ENCODE measurements around the gene LRTM2. TPM values are rescaled to one million over a fixed set of nuclear protein-coding genes. Genes with fewer than 3 reads are reported as not detected.

The LRTM2 gene
- total RNA-seq, 2 donors from 2014 or later = not detected

GRCh38 chr12:1862973-1863372 lies 42.6 kb downstream of the LRTM2 start:
- no peaks in the 10 kb centered on the region for H3K4me1 ChIP-seq (replicated peaks)
- no peak for TF ChIP-seq POLR2A (IDR thresholded peaks at IDR 0.05)
- intact Hi-C loops (cut with DNase I) = no loop called here

GRCh38 chr12:1863823-1864222 lies 43.5 kb downstream of the LRTM2 start:
- WGBS = 81% methylated on average over 16 of the region's 16 CpGs
- DNase-seq (ENCODE audit: low spot score) = no peak
- no peaks in the 10 kb centered on the region for H3K9me3 ChIP-seq
- H3K27me3 ChIP-seq (replicated peaks; ENCODE audit: insufficient read depth) = no peaks in the 10 kb centered on the region
- intact Hi-C loops (cut with DNase I) = no loop called here
- no peak for TF ChIP-seq POLR2A (IDR thresholded peaks at IDR 0.05)
- no peak for TF ChIP-seq CTCF (IDR thresholded peaks at IDR 0.05)
- H3K36me3 ChIP-seq = no peaks in the 10 kb centered on the region
- no peaks in the 10 kb centered on the region for H3K4me1 ChIP-seq (replicated peaks)
- no peak overlapping the region for H3K4me3 ChIP-seq
- H3K27ac ChIP-seq = no peak overlapping the region

More at GRCh38 chr12:1862973-1863372, 42.6 kb downstream of the LRTM2 start:
- Histone ChIP-seq H3K9me3 (no peaks in the 10 kb centered on the region), H3K27ac (no peak overlapping the region), H3K27me3 (replicated peaks; ENCODE audit: insufficient read depth) (no peaks in the 10 kb centered on the region), H3K36me3 (no peaks in the 10 kb centered on the region), H3K4me3 (no peak overlapping the region)
- no peak for DNase-seq (ENCODE audit: low spot score)

GRCh38 chr12:1864456-1864855 lies 44.1 kb downstream of the LRTM2 start:
- no peaks in the 10 kb centered on the region for H3K4me1 ChIP-seq (replicated peaks)
- H3K4me3 ChIP-seq = no peak overlapping the region
- H3K36me3 ChIP-seq = no peaks in the 10 kb centered on the region
- H3K27ac ChIP-seq = no peak overlapping the region
- TF ChIP-seq POLR2A (IDR thresholded peaks at IDR 0.05) = no peak
- TF ChIP-seq CTCF (IDR thresholded peaks at IDR 0.05) = no peak
- no peak for TF ChIP-seq POLR2AphosphoS5 (IDR thresholded peaks at IDR 0.05)
- 66% methylated on average over 27 of the region's 27 CpGs for WGBS
- no peak for DNase-seq (ENCODE audit: low spot score)
- no peaks in the 10 kb centered on the region for H3K9me3 ChIP-seq
- intact Hi-C loops (cut with DNase I) = no loop called here
- H3K27me3 ChIP-seq (replicated peaks; ENCODE audit: insufficient read depth) = no peaks in the 10 kb centered on the region

GRCh38 chr12:1864867-1865266 lies 44.5 kb downstream of the LRTM2 start:
- WGBS = 75% methylated on average over 34 of the region's 37 CpGs
- intact Hi-C loops (cut with DNase I) = no loop called here
- no peak for TF ChIP-seq CTCF (IDR thresholded peaks at IDR 0.05)
- no peak for TF ChIP-seq POLR2AphosphoS5 (IDR thresholded peaks at IDR 0.05)
- no peak for TF ChIP-seq POLR2A (IDR thresholded peaks at IDR 0.05)
- no peaks in the 10 kb centered on the region for H3K36me3 ChIP-seq
- no peaks in the 10 kb centered on the region for H3K27me3 ChIP-seq (replicated peaks; ENCODE audit: insufficient read depth)
- no peak overlapping the region for H3K4me3 ChIP-seq
- no peaks in the 10 kb centered on the region for H3K9me3 ChIP-seq
- no peak overlapping the region for H3K27ac ChIP-seq
- H3K4me1 ChIP-seq (replicated peaks) = no peaks in the 10 kb centered on the region
- no peak for DNase-seq (ENCODE audit: low spot score)

- TF ChIP-seq POLR2A (IDR thresholded peaks at IDR 0.05) (no peak), CTCF (IDR thresholded peaks at IDR 0.05) (no peak), POLR2AphosphoS5 (IDR thresholded peaks at IDR 0.05) (no peak)
- DNase-seq (ENCODE audit: low spot score) = no peak
- Histone ChIP-seq H3K27me3 (replicated peaks; ENCODE audit: insufficient read depth) (no peaks in the 10 kb centered on the region), H3K4me1 (replicated peaks) (no peaks in the 10 kb centered on the region), H3K4me3 (no peak overlapping the region), H3K36me3 (no peaks in the 10 kb centered on the region), H3K9me3 (no peaks in the 10 kb centered on the region), H3K27ac (no peak overlapping the region)
- intact Hi-C loops (cut with DNase I) = no loop called here
- 88% methylated on average over 32 of the region's 32 CpGs for WGBS
These were observed 45.0 kb downstream of the LRTM2 start for GRCh38 chr12:1865284-1865866.
